Astrocyte (in vitro differentiated cells and primary cell): ENCODE results near the gene STX1A.

Experiments
- EZH2 ChIP-seq: IDR thresholded peaks from 2 replicates; pipeline ENCODE4 v1.6.1; 2012; ENCODE audit warnings: mild to moderate bottlenecking, low read length, inconsistent platforms; ENCODE audit not compliant: insufficient read depth
- TF ChIP-seq, protein P1 (sequence below): IDR thresholded peaks from 2 replicates; pipeline ENCODE4 v1.5.1; 2011; ENCODE audit warnings: low read depth, mild to moderate bottlenecking, inconsistent platforms, low read length, moderate library complexity; ENCODE audit not compliant: insufficient read depth

DNA sequence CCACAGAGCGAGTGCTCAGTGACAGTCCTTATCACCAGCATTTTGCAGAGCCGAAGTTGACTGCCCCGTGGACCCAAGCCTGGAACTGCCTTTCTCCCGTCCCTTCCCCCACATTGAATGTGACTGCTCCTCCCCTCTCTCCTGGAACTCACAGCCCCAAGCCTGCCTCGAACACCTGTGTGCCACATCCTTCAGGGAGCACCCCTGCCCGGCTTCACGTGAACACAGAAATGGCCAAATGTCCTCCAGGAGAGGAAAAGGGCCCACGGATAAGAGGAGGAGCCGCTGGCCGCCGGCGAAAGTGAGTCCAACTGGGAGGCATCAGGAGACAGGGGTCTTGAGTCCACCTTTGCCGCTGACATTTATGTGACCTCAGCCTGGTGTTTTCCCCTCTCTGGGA lies 16.2 kb downstream of the STX1A start:
- TF ChIP-seq, protein P1, sequence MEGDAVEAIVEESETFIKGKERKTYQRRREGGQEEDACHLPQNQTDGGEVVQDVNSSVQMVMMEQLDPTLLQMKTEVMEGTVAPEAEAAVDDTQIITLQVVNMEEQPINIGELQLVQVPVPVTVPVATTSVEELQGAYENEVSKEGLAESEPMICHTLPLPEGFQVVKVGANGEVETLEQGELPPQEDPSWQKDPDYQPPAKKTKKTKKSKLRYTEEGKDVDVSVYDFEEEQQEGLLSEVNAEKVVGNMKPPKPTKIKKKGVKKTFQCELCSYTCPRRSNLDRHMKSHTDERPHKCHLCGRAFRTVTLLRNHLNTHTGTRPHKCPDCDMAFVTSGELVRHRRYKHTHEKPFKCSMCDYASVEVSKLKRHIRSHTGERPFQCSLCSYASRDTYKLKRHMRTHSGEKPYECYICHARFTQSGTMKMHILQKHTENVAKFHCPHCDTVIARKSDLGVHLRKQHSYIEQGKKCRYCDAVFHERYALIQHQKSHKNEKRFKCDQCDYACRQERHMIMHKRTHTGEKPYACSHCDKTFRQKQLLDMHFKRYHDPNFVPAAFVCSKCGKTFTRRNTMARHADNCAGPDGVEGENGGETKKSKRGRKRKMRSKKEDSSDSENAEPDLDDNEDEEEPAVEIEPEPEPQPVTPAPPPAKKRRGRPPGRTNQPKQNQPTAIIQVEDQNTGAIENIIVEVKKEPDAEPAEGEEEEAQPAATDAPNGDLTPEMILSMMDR: no peak
- no peak for TF ChIP-seq EZH2
